Adrenal gland (tissue), 5 donors: Measurements from ENCODE around the gene SLC7A1.

Experiments used
- CTCF ChIP-seq, 6 experiments: fragments of 450-650 bp in 4 of 6; fragments of 200-600 bp in 2 of 6; sonication (generic) in 1 of 6; IDR thresholded peaks; 1 replicate in 5 of 6; 2 replicates in 1 of 6; pipeline versions ENCODE4 v1.5.1 to v1.8.0; 2016 to 2021; ENCODE audit warnings: antibody characterized with exemption in 6 of 6, mild to moderate bottlenecking in 2 of 6, moderate library complexity in 1 of 6
- POLR2A ChIP-seq, 2 donors: fragments of 450-650 bp; IDR thresholded peaks; one replicate each; pipeline ENCODE4 v1.6.1; 2017; ENCODE audit warnings: antibody characterized with exemption in 2 of 2, mild to moderate bottlenecking in 2 of 2, moderate library complexity in 1 of 2
- donor health status: DM: no; HTN: no; CAD: no.

DNA sequence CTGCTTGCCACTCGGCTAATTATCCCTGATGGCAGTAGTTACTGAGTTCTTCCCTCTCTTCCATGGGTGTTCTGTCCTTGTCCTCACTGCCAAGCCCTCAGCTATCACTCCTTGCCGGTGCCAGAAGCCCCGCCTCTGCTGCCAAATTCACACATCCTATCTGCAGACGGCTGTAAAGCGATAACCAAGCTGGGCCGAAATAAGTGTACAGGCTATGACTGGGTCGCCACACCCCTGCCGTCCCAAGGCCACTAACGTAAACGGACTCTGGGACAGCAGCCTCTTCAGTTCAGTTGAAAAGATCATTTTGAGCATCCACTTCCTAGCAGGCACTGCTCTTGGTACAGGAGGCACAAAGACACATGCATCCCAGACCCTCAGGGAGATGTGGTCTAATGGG, 13.3 kb downstream of the SLC7A1 start:
- TF ChIP-seq CTCF (IDR thresholded peaks at IDR 0.05) (no peak), POLR2A (IDR thresholded peaks at IDR 0.05) (no peak)
